ENCODE data around the gene PIEZO2.

Gene PIEZO2

GRCh38 chr18:10797896-10798295, 351.5 kb downstream of the PIEZO2 start:
- no peak overlapping the region for H3K4me2 ChIP-seq (ENCODE audit: low read depth, low read length, poor library complexity, severe bottlenecking)
- H3K36me3 ChIP-seq (ENCODE audit: low read length), result no peaks in the 10 kb centered on the region
- no peak overlapping the region for H3K9ac ChIP-seq (ENCODE audit: low read length)
- H3K79me2 ChIP-seq (ENCODE audit: insufficient read depth, low read length), result no peaks in the 10 kb centered on the region
- H2AFZ ChIP-seq (ENCODE audit: low read depth, low read length, severe bottlenecking), result no peak overlapping the region
- TF ChIP-seq EZH2phosphoT487 (conservative IDR thresholded peaks at IDR 0.05; ENCODE audit: low read length) (no peak), CTCF (IDR thresholded peaks at IDR 0.05; ENCODE audit: insufficient read depth, low read length, poor library complexity, severe bottlenecking) (no peak)
- H3K27ac ChIP-seq (ENCODE audit: low read depth, low read length), result no peak overlapping the region
- no peaks in the 10 kb centered on the region for H3K9me2 ChIP-seq (replicated peaks; ENCODE audit: insufficient read depth, low read length)
- H3K4me3 ChIP-seq (ENCODE audit: insufficient read depth, low read length, poor library complexity, severe bottlenecking), result no peak overlapping the region
- no peaks in the 10 kb centered on the region for H3K9me3 ChIP-seq (ENCODE audit: insufficient read depth, low read length)
- H3K27me3 ChIP-seq (ENCODE audit: low read length), result no peaks in the 10 kb centered on the region
- no peaks in the 10 kb centered on the region for H4K20me1 ChIP-seq (ENCODE audit: low read depth, low read length)
- no peaks in the 10 kb centered on the region for H3F3A ChIP-seq (ENCODE audit: insufficient read depth)

GRCh38 chr18:10794771-10795170, 354.6 kb downstream of the PIEZO2 start:
- no peaks in the 10 kb centered on the region for H3K79me2 ChIP-seq (ENCODE audit: insufficient read depth, low read length)
- H3F3A ChIP-seq (ENCODE audit: insufficient read depth), result no peaks in the 10 kb centered on the region
- H2AFZ ChIP-seq (ENCODE audit: low read depth, low read length, severe bottlenecking), result no peak overlapping the region
- H3K4me3 ChIP-seq (ENCODE audit: insufficient read depth, low read length, poor library complexity, severe bottlenecking), result no peak overlapping the region
- no peak overlapping the region for H3K4me2 ChIP-seq (ENCODE audit: low read depth, low read length, poor library complexity, severe bottlenecking)
- H3K27ac ChIP-seq (ENCODE audit: low read depth, low read length), result no peak overlapping the region
- H3K9me3 ChIP-seq (ENCODE audit: insufficient read depth, low read length), result no peaks in the 10 kb centered on the region
- no peaks in the 10 kb centered on the region for H3K27me3 ChIP-seq (ENCODE audit: low read length)
- H3K36me3 ChIP-seq (ENCODE audit: low read length), result no peaks in the 10 kb centered on the region
- no peaks in the 10 kb centered on the region for H3K9me2 ChIP-seq (replicated peaks; ENCODE audit: insufficient read depth, low read length)
- no peak for TF ChIP-seq EZH2phosphoT487 (conservative IDR thresholded peaks at IDR 0.05; ENCODE audit: low read length)
- TF ChIP-seq CTCF (IDR thresholded peaks at IDR 0.05; ENCODE audit: insufficient read depth, low read length, poor library complexity, severe bottlenecking), result no peak
- no peak overlapping the region for H3K9ac ChIP-seq (ENCODE audit: low read length)
- H4K20me1 ChIP-seq (ENCODE audit: low read depth, low read length), result no peaks in the 10 kb centered on the region

- no peak overlapping the region for H3K27ac ChIP-seq (ENCODE audit: low read depth, low read length)
- H3K27me3 ChIP-seq (ENCODE audit: low read length), result no peaks in the 10 kb centered on the region
- TF ChIP-seq EZH2phosphoT487 (conservative IDR thresholded peaks at IDR 0.05; ENCODE audit: low read length) (no peak), CTCF (IDR thresholded peaks at IDR 0.05; ENCODE audit: insufficient read depth, low read length, poor library complexity, severe bottlenecking) (no peak)
- no peaks in the 10 kb centered on the region for H3F3A ChIP-seq (ENCODE audit: insufficient read depth)
- no peak overlapping the region for H3K4me3 ChIP-seq (ENCODE audit: insufficient read depth, low read length, poor library complexity, severe bottlenecking)
- no peaks in the 10 kb centered on the region for H3K79me2 ChIP-seq (ENCODE audit: insufficient read depth, low read length)
- no peaks in the 10 kb centered on the region for H4K20me1 ChIP-seq (ENCODE audit: low read depth, low read length)
- no peaks in the 10 kb centered on the region for H3K36me3 ChIP-seq (ENCODE audit: low read length)
- no peak overlapping the region for H3K4me2 ChIP-seq (ENCODE audit: low read depth, low read length, poor library complexity, severe bottlenecking)
- H3K9me3 ChIP-seq (ENCODE audit: insufficient read depth, low read length), result no peaks in the 10 kb centered on the region
- no peak overlapping the region for H3K9ac ChIP-seq (ENCODE audit: low read length)
- no peak overlapping the region for H2AFZ ChIP-seq (ENCODE audit: low read depth, low read length, severe bottlenecking)
- no peaks in the 10 kb centered on the region for H3K9me2 ChIP-seq (replicated peaks; ENCODE audit: insufficient read depth, low read length)
Measured at GRCh38 chr18:10793730-10794370, 355.5 kb downstream of the PIEZO2 start.

Measured in SU-DHL-6 (cell line).